Panc1 (cell line): Measurements from ENCODE around the gene TLL2. TPM values are rescaled to one million over a fixed set of nuclear protein-coding genes. Genes with fewer than 3 reads are reported as not detected.
A peak's percentile ranks its signal among the peaks of the same experiment; 100 is the strongest.

ENCODE experiments used
- ATAC-seq: fragments of 200-7000 bp; cut with Tn5 transposase; 2 replicates; pipeline ENCODE4 v1.9.1; 2020; ENCODE audit warnings: mild to moderate bottlenecking, moderate library complexity
- BruUV-seq: library from RNA; stranded (reverse); fragments of 400-500 nt; replicated peaks from 2 replicates; lab custom pipeline; 2021; lab: Mats Ljungman, UMichigan
- CTCF ChIA-PET: fragments of 300-600 bp; sonication (Branson Sonifier 250); formaldehyde crosslinking; loops from one replicate; lab custom pipeline; 2022; ENCODE audit warnings: antibody characterized with exemption; lab: Charles Lee
- POLR2A ChIA-PET: fragments of 300-600 bp; sonication (Branson Sonifier 250); formaldehyde crosslinking; loops from one replicate; lab custom pipeline; 2022; ENCODE audit warnings: antibody characterized with exemption; lab: Charles Lee
- DNase-seq: peaks from one replicate; pipeline ENCODE4 v3.0.0-alpha.2; 2010; ENCODE audit warnings: low read depth, low spot score
- H3K27ac ChIP-seq: 2 replicates; pipeline ENCODE4 v1.5.1; 2011; ENCODE audit warnings: mild to moderate bottlenecking, low read length, inconsistent platforms
- H3K27me3 ChIP-seq: fragments of 200-500 bp; sonication (Bioruptor generic); 2 replicates; pipeline ENCODE4 v1.6.0; 2014; ENCODE audit warnings: low read length, inconsistent platforms; ENCODE audit not compliant: control insufficient read depth, insufficient read depth
- H3K36me3 ChIP-seq: fragments of 200-500 bp; sonication (Bioruptor generic); 2 replicates; pipeline ENCODE4 v1.5.1; 2014; ENCODE audit warnings: inconsistent platforms, mild to moderate bottlenecking, low read length, moderate library complexity; ENCODE audit not compliant: control insufficient read depth, insufficient read depth
- H3K4me1 ChIP-seq: 2 replicates; pipeline ENCODE4 v1.5.1; 2011; ENCODE audit warnings: inconsistent platforms, mild to moderate bottlenecking, low read length, moderate library complexity; ENCODE audit not compliant: control insufficient read depth, insufficient read depth
- H3K4me3 ChIP-seq, 2 experiments: 2 replicates each; pipeline ENCODE4 v1.5.1; 2011 to 2012; ENCODE audit warnings: low read depth in 2 of 2, low read length in 2 of 2, mild to moderate bottlenecking in 2 of 2, inconsistent platforms in 1 of 2, moderate library complexity in 1 of 2
- H3K9me3 ChIP-seq: fragments of 200-500 bp; sonication (Bioruptor generic); 2 replicates; pipeline ENCODE4 v1.5.1; 2014; ENCODE audit warnings: low read depth, mild to moderate bottlenecking, inconsistent platforms, low read length, moderate library complexity; ENCODE audit not compliant: control insufficient read depth, insufficient read depth
- POLR2AphosphoS5 ChIP-seq: IDR thresholded peaks from 2 replicates; pipeline ENCODE4 v1.6.1; 2012; ENCODE audit warnings: mild to moderate bottlenecking, low read depth, low read length, moderate library complexity
- SIN3A ChIP-seq: IDR thresholded peaks from 2 replicates; pipeline ENCODE4 v1.6.1; 2012; ENCODE audit warnings: low read depth, mild to moderate bottlenecking, low read length, moderate library complexity, borderline replicate concordance; ENCODE audit not compliant: insufficient read depth
- TCF7L2 ChIP-seq: IDR thresholded peaks from 2 replicates; pipeline ENCODE4 v1.6.1; 2011; ENCODE audit warnings: mild to moderate bottlenecking, low read depth, low read length, inconsistent platforms
- in situ Hi-C: cut with HindIII; loops from 2 replicates; pipeline ENCODE4 v1.10.0; 2016; ENCODE audit warnings: low sequenced_read_pairs, low pct_unique_long_range_greater_than_20kb
- intact Hi-C: fragments of 100-400 bp; cut with micrococcal nuclease; formaldehyde crosslinking; loops from one replicate; pipeline ENCODE4 v1.10.0; 2022; ENCODE audit not compliant: unreplicated experiment
- total RNA-seq: library from RNA; stranded (reverse); gene quantifications from one replicate; pipeline ENCODE4 v1.2.1, GENCODE V29; 2021; ENCODE audit not compliant: unreplicated experiment
- TF ChIP-seq, protein P1 (sequence below), 2 experiments: IDR thresholded peaks; 2 replicates each; pipeline ENCODE4 v1.6.1; 2011 to 2012; ENCODE audit warnings: low read depth in 2 of 2, control low read depth in 1 of 2, low read length in 1 of 2, mild to moderate bottlenecking in 1 of 2, moderate library complexity in 1 of 2; ENCODE audit not compliant: insufficient read depth in 1 of 2
- TF ChIP-seq, protein P2 (sequence below): fragments of 450-650 bp; IDR thresholded peaks from 2 replicates; pipeline ENCODE4 v1.5.1; 2017; ENCODE audit warnings: mild to moderate bottlenecking

Gene TLL2
- total RNA-seq, 1 experiment from 2014 or later = 0.64 TPM

DNA sequence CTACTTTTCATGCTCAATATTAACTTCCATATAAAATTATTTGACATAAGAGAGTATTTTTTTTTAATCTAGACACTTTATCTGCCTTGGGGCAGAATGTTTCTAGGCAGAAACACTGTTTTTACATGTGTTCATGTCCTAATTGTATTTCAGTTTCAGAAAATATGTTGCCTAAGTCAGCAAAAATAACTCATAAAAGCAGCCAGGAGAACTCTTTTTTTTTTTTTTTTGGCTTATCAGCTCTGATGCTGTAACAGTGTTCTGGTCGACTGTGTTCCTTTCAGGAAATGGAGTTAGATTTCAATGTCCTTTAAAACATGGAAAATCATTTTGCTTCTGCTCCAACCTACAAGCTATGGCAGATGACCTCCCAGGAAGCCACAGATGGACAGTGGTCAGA, 91.7 kb downstream of the TLL2 start:
- Histone ChIP-seq H3K9me3 (no peaks in the 10 kb centered on the region), H3K36me3 (no peaks in the 10 kb centered on the region), H3K27ac (no peak overlapping the region), H3K27me3 (peaks cover 31% of the 10 kb centered on the region), H3K4me3 (no peak overlapping the region), H3K4me1 (no peaks in the 10 kb centered on the region)
- ChIA-PET CTCF (no interaction called here), POLR2A (interaction anchor here (0.6 kb wide), 1 partner anchor 16 kb away, joined by 5 read pairs; no protein-coding TSS in a partner anchor)
- BruUV-seq = no TSS peak
- ATAC-seq = no peak
- DNase-seq = no peak
- no peak for TF ChIP-seq TCF7L2
- TF ChIP-seq, protein P1, sequence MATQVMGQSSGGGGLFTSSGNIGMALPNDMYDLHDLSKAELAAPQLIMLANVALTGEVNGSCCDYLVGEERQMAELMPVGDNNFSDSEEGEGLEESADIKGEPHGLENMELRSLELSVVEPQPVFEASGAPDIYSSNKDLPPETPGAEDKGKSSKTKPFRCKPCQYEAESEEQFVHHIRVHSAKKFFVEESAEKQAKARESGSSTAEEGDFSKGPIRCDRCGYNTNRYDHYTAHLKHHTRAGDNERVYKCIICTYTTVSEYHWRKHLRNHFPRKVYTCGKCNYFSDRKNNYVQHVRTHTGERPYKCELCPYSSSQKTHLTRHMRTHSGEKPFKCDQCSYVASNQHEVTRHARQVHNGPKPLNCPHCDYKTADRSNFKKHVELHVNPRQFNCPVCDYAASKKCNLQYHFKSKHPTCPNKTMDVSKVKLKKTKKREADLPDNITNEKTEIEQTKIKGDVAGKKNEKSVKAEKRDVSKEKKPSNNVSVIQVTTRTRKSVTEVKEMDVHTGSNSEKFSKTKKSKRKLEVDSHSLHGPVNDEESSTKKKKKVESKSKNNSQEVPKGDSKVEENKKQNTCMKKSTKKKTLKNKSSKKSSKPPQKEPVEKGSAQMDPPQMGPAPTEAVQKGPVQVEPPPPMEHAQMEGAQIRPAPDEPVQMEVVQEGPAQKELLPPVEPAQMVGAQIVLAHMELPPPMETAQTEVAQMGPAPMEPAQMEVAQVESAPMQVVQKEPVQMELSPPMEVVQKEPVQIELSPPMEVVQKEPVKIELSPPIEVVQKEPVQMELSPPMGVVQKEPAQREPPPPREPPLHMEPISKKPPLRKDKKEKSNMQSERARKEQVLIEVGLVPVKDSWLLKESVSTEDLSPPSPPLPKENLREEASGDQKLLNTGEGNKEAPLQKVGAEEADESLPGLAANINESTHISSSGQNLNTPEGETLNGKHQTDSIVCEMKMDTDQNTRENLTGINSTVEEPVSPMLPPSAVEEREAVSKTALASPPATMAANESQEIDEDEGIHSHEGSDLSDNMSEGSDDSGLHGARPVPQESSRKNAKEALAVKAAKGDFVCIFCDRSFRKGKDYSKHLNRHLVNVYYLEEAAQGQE (IDR thresholded peaks at IDR 0.05; ENCODE audit: insufficient read depth in 1 of 2, low read depth in 2 of 2, low read length in 1 of 2) = no peak
- in situ Hi-C loops (no loop called here), intact Hi-C loops (no loop called here)

DNA sequence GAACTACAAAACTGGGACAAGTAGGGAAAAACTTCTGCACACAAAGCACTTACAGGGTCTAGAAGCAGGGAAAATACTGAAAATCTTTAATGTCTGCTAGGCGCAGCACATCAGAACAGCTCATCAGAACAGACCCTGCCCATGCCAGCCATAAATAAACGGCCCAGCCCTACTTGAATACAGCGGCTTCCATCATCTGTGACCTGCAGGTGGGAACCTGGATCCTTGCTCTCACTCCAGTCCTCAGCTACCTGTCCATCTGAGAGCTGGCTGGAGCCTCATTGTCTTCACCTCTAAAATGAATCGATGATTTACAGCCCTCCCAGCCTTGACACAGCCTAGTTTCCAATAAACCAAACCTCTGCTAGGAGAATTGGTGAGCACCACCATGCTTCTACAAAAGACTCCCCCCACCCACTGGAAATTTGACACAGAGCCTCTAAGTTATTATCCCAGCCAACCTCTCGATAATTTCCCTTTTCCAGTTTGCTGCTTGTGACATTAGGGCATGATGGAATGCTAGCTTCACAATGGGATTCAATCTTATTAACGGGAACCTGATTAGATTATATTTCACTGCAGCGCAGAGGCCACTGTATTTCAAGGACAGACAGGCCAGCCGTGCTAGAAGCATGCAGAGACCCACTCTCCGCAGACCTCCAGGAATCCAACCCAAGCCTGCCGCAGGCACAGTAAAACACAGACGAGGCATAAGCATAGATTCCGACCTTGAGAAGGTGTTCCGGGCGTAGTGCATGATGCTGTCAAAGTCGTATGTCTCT, 93.3 kb downstream of the TLL2 start:
- ChIA-PET POLR2A (no interaction called here), CTCF (no interaction called here)
- in situ Hi-C loops = no loop called here
- DNase-seq (no peak), ATAC-seq (0 out of 2 replicates have a peak, but pooled peaks have one; percentile 30)
- Histone ChIP-seq H3K27ac (no peak overlapping the region), H3K4me1 (no peaks in the 10 kb centered on the region), H3K27me3 (peaks cover 16% of the 10 kb centered on the region), H3K36me3 (no peaks in the 10 kb centered on the region), H3K4me3 (no peak overlapping the region), H3K9me3 (no peaks in the 10 kb centered on the region)
- no TSS peak for BruUV-seq
- intact Hi-C loops = no loop called here
- TF ChIP-seq TCF7L2 = no peak
- TF ChIP-seq, protein P2, sequence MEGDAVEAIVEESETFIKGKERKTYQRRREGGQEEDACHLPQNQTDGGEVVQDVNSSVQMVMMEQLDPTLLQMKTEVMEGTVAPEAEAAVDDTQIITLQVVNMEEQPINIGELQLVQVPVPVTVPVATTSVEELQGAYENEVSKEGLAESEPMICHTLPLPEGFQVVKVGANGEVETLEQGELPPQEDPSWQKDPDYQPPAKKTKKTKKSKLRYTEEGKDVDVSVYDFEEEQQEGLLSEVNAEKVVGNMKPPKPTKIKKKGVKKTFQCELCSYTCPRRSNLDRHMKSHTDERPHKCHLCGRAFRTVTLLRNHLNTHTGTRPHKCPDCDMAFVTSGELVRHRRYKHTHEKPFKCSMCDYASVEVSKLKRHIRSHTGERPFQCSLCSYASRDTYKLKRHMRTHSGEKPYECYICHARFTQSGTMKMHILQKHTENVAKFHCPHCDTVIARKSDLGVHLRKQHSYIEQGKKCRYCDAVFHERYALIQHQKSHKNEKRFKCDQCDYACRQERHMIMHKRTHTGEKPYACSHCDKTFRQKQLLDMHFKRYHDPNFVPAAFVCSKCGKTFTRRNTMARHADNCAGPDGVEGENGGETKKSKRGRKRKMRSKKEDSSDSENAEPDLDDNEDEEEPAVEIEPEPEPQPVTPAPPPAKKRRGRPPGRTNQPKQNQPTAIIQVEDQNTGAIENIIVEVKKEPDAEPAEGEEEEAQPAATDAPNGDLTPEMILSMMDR = no peak
- TF ChIP-seq, protein P1 (IDR thresholded peaks at IDR 0.05; ENCODE audit: insufficient read depth in 1 of 2, low read depth in 2 of 2, low read length in 1 of 2) = no peak
- TF ChIP-seq SIN3A = no peak
- no peak for TF ChIP-seq POLR2AphosphoS5
